Thoracic aorta (tissue), 2 donors: Measurements from ENCODE around the gene NARS2. TPM values are rescaled to one million over a fixed set of nuclear protein-coding genes. Genes with fewer than 3 reads are reported as not detected.

Experiments used
- ATAC-seq: fragments of 150-250 bp; one replicate; pipeline ENCODE4 v1.8.0; 2017; ENCODE audit warnings: low read depth; ENCODE audit not compliant: insufficient number of reproducible peaks, low FRiP score
- DNase-seq: peaks from one replicate; pipeline ENCODE4 v3.0.0-alpha.2; 2020; ENCODE audit warnings: low spot score
- H3K27ac ChIP-seq, 2 donors: fragments of 200-600 bp; sonication (generic); 1 replicate in 1 of 2; 2 replicates in 1 of 2; pipeline ENCODE4 v1.5.1; 2016; ENCODE audit warnings: mild to moderate bottlenecking in 2 of 2, moderate library complexity in 2 of 2
- H3K27me3 ChIP-seq: fragments of 200-600 bp; sonication (generic); replicated peaks from 2 replicates; pipeline ENCODE4 v1.6.0; 2016; ENCODE audit warnings: mild to moderate bottlenecking; ENCODE audit not compliant: insufficient read depth
- H3K36me3 ChIP-seq: fragments of 200-600 bp; sonication (generic); one replicate; pipeline ENCODE4 v1.5.1; 2016
- H3K4me1 ChIP-seq, 2 donors: fragments of 200-600 bp; sonication (generic); 1 replicate in 1 of 2; 2 replicates in 1 of 2; pipeline versions ENCODE4 v1.5.1 to v1.6.0; 2016; ENCODE audit warnings: low read depth in 2 of 2, mild to moderate bottlenecking in 1 of 2; ENCODE audit not compliant: control insufficient read depth in 1 of 2
- H3K4me3 ChIP-seq: fragments of 200-600 bp; sonication (generic); 2 replicates; pipeline ENCODE4 v1.5.1; 2016; ENCODE audit warnings: mild to moderate bottlenecking
- H3K9me3 ChIP-seq: fragments of 200-600 bp; sonication (generic); 2 replicates; pipeline ENCODE4 v1.5.1; 2016
- CTCF ChIP-seq: fragments of 200-600 bp; sonication (generic); IDR thresholded peaks from one replicate; pipeline ENCODE4 v1.5.1; 2019; ENCODE audit warnings: antibody characterized with exemption
- total RNA-seq, 2 donors: library from RNA; depleted of rRNA; stranded (reverse); fragments of >200 nt; gene quantifications; one replicate each; pipeline versions ENCODE4 v1.1.0 to v1.2.3, GENCODE V29; 2016

The NARS2 gene
- total RNA-seq, 2 donors from 2014 or later = 5.6 to 9.2 TPM

- Histone ChIP-seq H3K27me3 (no peaks in the 10 kb centered on the region), H3K27ac (no peak overlapping the region), H3K4me1 (peaks cover 10 to 31% of the 10 kb centered on the region in 2 donors), H3K4me3 (no peak overlapping the region), H3K36me3 (no peaks in the 10 kb centered on the region), H3K9me3 (no peaks in the 10 kb centered on the region)
- no peak for DNase-seq
- ATAC-seq = no peak
- no peak for TF ChIP-seq CTCF
Measured at GRCh38 chr11:78403781-78404180, 170.9 kb downstream of the NARS2 start.

- Histone ChIP-seq H3K9me3 (no peaks in the 10 kb centered on the region), H3K4me1 (peaks cover 10 to 37% of the 10 kb centered on the region in 2 donors), H3K36me3 (no peaks in the 10 kb centered on the region), H3K27me3 (no peaks in the 10 kb centered on the region), H3K4me3 (no peak overlapping the region), H3K27ac (no peak overlapping the region)
- no peak for ATAC-seq
- DNase-seq = no peak
- TF ChIP-seq CTCF = no peak
Measured at GRCh38 chr11:78402847-78403246, 171.8 kb downstream of the NARS2 start.

- no peak overlapping the region for H3K4me3 ChIP-seq
- DNase-seq = no peak
- H3K36me3 ChIP-seq = no peaks in the 10 kb centered on the region
- ATAC-seq = no peak
- H3K4me1 ChIP-seq = peaks cover 10 to 38% of the 10 kb centered on the region in 2 donors
- no peak for TF ChIP-seq CTCF
- H3K9me3 ChIP-seq = no peaks in the 10 kb centered on the region
- no peaks in the 10 kb centered on the region for H3K27me3 ChIP-seq
- H3K27ac ChIP-seq = no peak overlapping the region
Measured at GRCh38 chr11:78400702-78401101, 174.0 kb downstream of the NARS2 start.

- DNase-seq (no peak), ATAC-seq (no peak)
- TF ChIP-seq CTCF = no peak
- no peaks in the 10 kb centered on the region for H3K9me3 ChIP-seq
- peak overlapping the region in 1 of 2 donors; percentile 12 for H3K27ac ChIP-seq
- H3K27me3 ChIP-seq = no peaks in the 10 kb centered on the region
- H3K4me1 ChIP-seq = peaks cover 10 to 38% of the 10 kb centered on the region in 2 donors
- no peaks in the 10 kb centered on the region for H3K36me3 ChIP-seq
- H3K4me3 ChIP-seq = no peak overlapping the region
Measured at GRCh38 chr11:78400116-78400515, 174.5 kb downstream of the NARS2 start.

- TF ChIP-seq CTCF = no peak
- peaks cover 9 to 38% of the 10 kb centered on the region in 2 donors for H3K4me1 ChIP-seq
- H3K27me3 ChIP-seq = no peaks in the 10 kb centered on the region
- no peak for DNase-seq
- H3K36me3 ChIP-seq = no peaks in the 10 kb centered on the region
- no peak overlapping the region for H3K4me3 ChIP-seq
- H3K27ac ChIP-seq = no peak overlapping the region
- no peaks in the 10 kb centered on the region for H3K9me3 ChIP-seq
- no peak for ATAC-seq
Measured at GRCh38 chr11:78399136-78399535, 175.5 kb downstream of the NARS2 start.
